BLaER1 treated with 17β-estradiol and CSF1 and Interleukin-3, amounts not matched to agents 10 nM and 100 nM (cell line): ENCODE data around the gene TOPAZ1.

Experiments
- H3K27ac ChIP-seq, 11 experiments: shearing (Covaris generic); formaldehyde crosslinking; 2 replicates each; pipeline ENCODE4 v1.8.1; 2022
- H3K27me3 ChIP-seq, 11 experiments: shearing (Covaris generic); formaldehyde crosslinking; 2 replicates each; pipeline ENCODE4 v1.8.1; 2022
- H3K36me3 ChIP-seq, 11 experiments: shearing (Covaris generic); formaldehyde crosslinking; 2 replicates each; pipeline ENCODE4 v1.8.1; 2022
- H3K4me1 ChIP-seq, 10 experiments: shearing (Covaris generic); formaldehyde crosslinking; 2 replicates each; pipeline ENCODE4 v1.8.1; 2022
- H3K4me2 ChIP-seq, 11 experiments: shearing (Covaris generic); formaldehyde crosslinking; 2 replicates each; pipeline ENCODE4 v1.8.1; 2022
- H3K4me3 ChIP-seq, 10 experiments: shearing (Covaris generic); formaldehyde crosslinking; 2 replicates each; pipeline ENCODE4 v1.8.1; 2022
- H3K9ac ChIP-seq, 11 experiments: shearing (Covaris generic); formaldehyde crosslinking; 2 replicates each; pipeline ENCODE4 v1.8.1; 2022
- H3K9me3 ChIP-seq, 11 experiments: shearing (Covaris generic); formaldehyde crosslinking; replicated peaks in 1 of 11; 2 replicates each; pipeline ENCODE4 v1.8.1; 2022
- H4K20me1 ChIP-seq, 11 experiments: shearing (Covaris generic); formaldehyde crosslinking; 2 replicates each; pipeline ENCODE4 v1.8.1; 2022
- Cebpa-rat ChIP-seq, 11 experiments: shearing (Covaris generic); IDR thresholded peaks; 2 replicates each; pipeline ENCODE4 v1.8.1; 2022

Gene TOPAZ1

DNA sequence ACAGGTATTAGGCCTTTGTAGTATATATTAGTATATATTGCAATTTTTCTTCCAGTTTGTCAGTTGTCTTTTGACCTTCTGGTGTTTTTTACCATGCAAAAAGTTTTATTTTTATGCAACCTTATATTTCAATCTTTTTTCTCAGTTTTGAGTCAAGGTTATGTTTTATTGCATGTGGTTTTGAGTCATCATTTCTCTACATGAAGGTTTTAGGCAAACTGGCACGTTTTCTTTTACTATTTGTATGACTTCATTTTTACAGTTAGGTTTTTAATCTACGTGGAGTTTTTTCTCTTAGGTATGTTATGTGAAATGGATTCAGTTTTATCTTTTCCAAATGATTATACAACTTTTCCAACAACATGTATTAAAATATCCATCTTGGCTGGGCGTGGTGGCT is 60.1 kb downstream of the TOPAZ1 start:
- no peaks in the 10 kb centered on the region for H3K36me3 ChIP-seq

DNA sequence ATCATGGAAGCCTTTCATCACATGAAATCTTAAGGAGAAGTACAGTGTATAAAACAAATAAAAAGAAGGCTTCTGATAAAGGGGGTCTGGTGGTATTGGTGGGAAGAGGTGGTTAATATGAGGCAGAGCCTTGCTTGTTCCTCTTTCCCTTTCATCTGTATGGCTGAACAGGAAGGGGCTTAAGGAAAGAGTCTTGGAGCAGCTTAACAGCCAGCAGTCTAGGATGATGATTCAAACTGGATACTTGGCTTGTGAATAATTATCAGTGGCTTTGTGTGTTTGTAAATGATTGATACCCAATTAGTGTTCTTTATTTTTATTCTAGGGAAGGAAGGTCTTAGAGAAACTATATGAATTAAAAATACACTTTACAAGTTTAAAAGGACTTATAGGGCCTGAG is 67.8 kb downstream of the TOPAZ1 start:
- Histone ChIP-seq H4K20me1 (no peaks in the 10 kb centered on the region), H3K4me1 (no peaks in the 10 kb centered on the region), H3K36me3 (no peaks in the 10 kb centered on the region), H3K9ac (no peak overlapping the region), H3K9me3 (no peaks in the 10 kb centered on the region), H3K4me3 (no peak overlapping the region), H3K27ac (no peak overlapping the region), H3K27me3 (no peaks in the 10 kb centered on the region), H3K4me2 (no peak overlapping the region)
- no peak for TF ChIP-seq Cebpa-rat (IDR thresholded peaks at IDR 0.05)

More for the DNA sequence above, 60.1 kb downstream of the TOPAZ1 start:
- H3K4me1 ChIP-seq, result no peaks in the 10 kb centered on the region
- no peak overlapping the region for H3K4me3 ChIP-seq
- no peak for TF ChIP-seq Cebpa-rat (IDR thresholded peaks at IDR 0.05)
- H3K9me3 ChIP-seq, result no peaks in the 10 kb centered on the region
- no peak overlapping the region for H3K27ac ChIP-seq
- no peaks in the 10 kb centered on the region for H4K20me1 ChIP-seq
- H3K9ac ChIP-seq, result no peak overlapping the region
- no peaks in the 10 kb centered on the region for H3K27me3 ChIP-seq
- no peak overlapping the region for H3K4me2 ChIP-seq

DNA sequence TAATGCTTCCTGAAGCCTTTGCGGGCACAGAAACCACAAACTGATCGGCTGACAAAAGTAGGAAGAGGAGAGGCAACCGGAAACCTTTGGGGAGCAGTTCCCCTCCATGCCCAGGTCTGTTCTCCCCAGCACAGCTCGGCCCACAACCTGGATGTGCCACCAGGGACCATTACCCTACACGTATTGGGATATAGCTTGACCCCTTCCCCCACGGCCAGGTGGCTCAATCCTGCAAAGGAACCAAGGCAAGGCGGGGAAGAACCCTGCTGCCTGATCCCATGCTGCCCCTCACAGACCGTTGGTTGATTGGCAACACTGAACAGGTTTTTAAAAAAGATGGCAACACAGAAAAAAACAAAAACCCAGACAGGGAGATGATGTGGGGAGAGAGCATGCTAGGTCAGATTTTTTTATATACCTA is 77.2 kb downstream of the TOPAZ1 start:
- 0 out of 22 replicates have a peak overlapping the region, but pooled peaks of 1 of the 11 experiments have one; percentile 38 for H3K27ac ChIP-seq
- H3K9ac ChIP-seq, result no peak overlapping the region
- no peaks in the 10 kb centered on the region for H4K20me1 ChIP-seq
- H3K4me3 ChIP-seq, result no peak overlapping the region
- H3K4me2 ChIP-seq, result peak overlapping the region; percentile 49 to 79 (median 68)
- H3K36me3 ChIP-seq, result no peaks in the 10 kb centered on the region
- H3K4me1 ChIP-seq, result peaks cover 8 to 12% (median 9%) of the 10 kb centered on the region in 10 experiments; a peak in 19 of 20 replicates
- H3K9me3 ChIP-seq, result no peaks in the 10 kb centered on the region
- H3K27me3 ChIP-seq, result no peaks in the 10 kb centered on the region
- TF ChIP-seq Cebpa-rat (IDR thresholded peaks at IDR 0.05), result no peak

GRCh38 chr3:44321335-44321734 is 79.6 kb downstream of the TOPAZ1 start:
- H3K4me2 ChIP-seq, result no peak overlapping the region
- peaks cover 8 to 12% (median 9%) of the 10 kb centered on the region in 10 experiments; a peak in 19 of 20 replicates for H3K4me1 ChIP-seq
- no peaks in the 10 kb centered on the region for H4K20me1 ChIP-seq
- TF ChIP-seq Cebpa-rat (IDR thresholded peaks at IDR 0.05), result no peak
- H3K9ac ChIP-seq, result no peak overlapping the region
- no peaks in the 10 kb centered on the region for H3K36me3 ChIP-seq
- H3K9me3 ChIP-seq, result peaks cover 6 to 9% (median 8%) of the 10 kb centered on the region in 11 experiments; a peak in 21 of 22 replicates
- H3K4me3 ChIP-seq, result no peak overlapping the region
- no peaks in the 10 kb centered on the region for H3K27me3 ChIP-seq
- H3K27ac ChIP-seq, result no peak overlapping the region

DNA sequence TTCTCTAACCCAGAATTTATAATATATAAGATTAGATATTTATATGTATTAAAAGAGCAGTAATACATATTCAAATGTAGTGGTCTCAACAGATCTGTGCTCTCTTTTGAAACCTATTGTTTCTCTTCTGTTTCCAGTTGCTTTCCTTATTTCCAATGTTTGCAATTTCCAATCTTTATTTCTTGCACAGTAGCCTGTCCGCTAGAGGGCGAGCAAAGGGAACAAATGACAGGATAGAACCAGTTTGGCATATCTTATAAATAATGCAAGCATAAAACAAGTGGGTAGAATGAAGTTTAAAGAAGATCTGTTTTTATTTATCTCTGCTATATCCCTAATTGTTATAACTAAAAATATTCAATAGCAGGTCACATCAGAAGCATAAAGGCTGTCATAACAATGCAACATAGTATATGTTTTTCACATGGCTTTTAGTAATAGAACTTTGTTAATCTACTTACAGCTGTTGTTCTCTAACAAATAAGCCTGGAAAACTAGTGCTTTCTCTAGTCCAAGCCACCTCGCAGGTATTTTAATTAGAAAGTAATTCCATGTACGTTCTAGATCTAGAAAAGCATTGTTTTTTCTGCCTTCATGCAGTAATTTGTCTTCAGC is 81.8 kb downstream of the TOPAZ1 start:
- H3K4me2 ChIP-seq, result no peak overlapping the region
- H3K9ac ChIP-seq, result no peak overlapping the region
- no peaks in the 10 kb centered on the region for H3K27me3 ChIP-seq
- peaks cover 0 to 3% (median 0%) of the 10 kb centered on the region in 11 experiments; a peak in 2 of 22 replicates for H3K36me3 ChIP-seq
- H3K27ac ChIP-seq, result no peak overlapping the region
- H4K20me1 ChIP-seq, result no peaks in the 10 kb centered on the region
- H3K9me3 ChIP-seq, result peaks cover 21 to 27% (median 25%) of the 10 kb centered on the region in 11 experiments
- no peak overlapping the region for H3K4me3 ChIP-seq
- no peak for TF ChIP-seq Cebpa-rat (IDR thresholded peaks at IDR 0.05)
- peaks cover 6 to 12% (median 7%) of the 10 kb centered on the region in 10 experiments; a peak in 19 of 20 replicates for H3K4me1 ChIP-seq

DNA sequence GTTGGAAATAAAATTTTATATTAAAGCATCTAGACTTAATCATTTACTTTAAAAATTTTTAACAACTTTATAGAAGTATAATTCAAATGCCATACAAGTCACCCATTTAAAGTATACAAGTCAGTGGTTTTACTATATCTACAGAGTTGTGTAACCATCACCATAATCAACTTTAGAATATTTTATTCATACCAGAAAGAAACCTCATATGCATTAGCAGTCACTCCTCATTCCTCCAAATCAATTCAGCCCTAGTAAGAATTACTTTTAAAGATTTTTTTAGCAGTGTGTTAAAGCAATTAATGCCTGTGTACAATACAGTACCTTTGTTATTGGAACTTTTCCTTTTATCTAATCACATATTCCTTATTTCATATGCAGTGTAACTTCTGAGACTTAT is 82.9 kb downstream of the TOPAZ1 start:
- peaks cover 0 to under 1% (median 0%) of the 10 kb centered on the region in 10 experiments; a peak in 1 of 20 replicates for H3K4me1 ChIP-seq
- H3K9me3 ChIP-seq, result peaks cover 21 to 29% (median 26%) of the 10 kb centered on the region in 11 experiments
- no peak for TF ChIP-seq Cebpa-rat (IDR thresholded peaks at IDR 0.05)
- H3K9ac ChIP-seq, result no peak overlapping the region
- no peak overlapping the region for H3K4me2 ChIP-seq
- no peaks in the 10 kb centered on the region for H3K27me3 ChIP-seq
- peaks cover 0 to 3% (median 0%) of the 10 kb centered on the region in 11 experiments; a peak in 2 of 22 replicates for H3K36me3 ChIP-seq
- H3K4me3 ChIP-seq, result no peak overlapping the region
- no peak overlapping the region for H3K27ac ChIP-seq
- H4K20me1 ChIP-seq, result no peaks in the 10 kb centered on the region

DNA sequence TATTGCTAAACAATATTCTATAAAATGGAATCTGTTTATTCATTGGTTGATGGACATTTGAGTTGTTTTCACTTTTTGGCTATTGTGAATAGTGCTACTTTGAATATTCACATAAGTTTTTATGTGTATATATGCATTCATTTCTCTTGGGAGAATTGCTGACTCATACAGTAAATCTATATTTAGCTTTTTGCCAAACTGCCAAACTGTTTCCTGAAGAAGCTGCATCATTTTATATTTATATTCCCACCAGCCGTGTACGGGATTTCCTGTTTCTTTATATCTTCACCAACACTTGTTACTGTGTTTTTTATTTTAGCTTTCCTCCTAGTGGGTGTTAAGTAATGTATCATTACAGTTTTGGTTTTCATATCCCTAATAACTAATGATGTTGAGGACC is 84.3 kb downstream of the TOPAZ1 start:
- Histone ChIP-seq H3K9ac (no peak overlapping the region), H3K4me2 (no peak overlapping the region), H3K36me3 (peaks cover 0 to 3% (median 0%) of the 10 kb centered on the region in 11 experiments; a peak in 2 of 22 replicates), H3K27me3 (no peaks in the 10 kb centered on the region), H3K9me3 (peaks cover 21 to 29% (median 26%) of the 10 kb centered on the region in 11 experiments), H3K27ac (no peak overlapping the region; a peak in 1 of 22 replicates), H3K4me1 (no peaks in the 10 kb centered on the region), H3K4me3 (no peak overlapping the region), H4K20me1 (no peaks in the 10 kb centered on the region)
- no peak for TF ChIP-seq Cebpa-rat (IDR thresholded peaks at IDR 0.05)

GRCh38 chr3:44326515-44326914 is 84.8 kb downstream of the TOPAZ1 start:
- Histone ChIP-seq H3K4me1 (no peaks in the 10 kb centered on the region), H4K20me1 (no peaks in the 10 kb centered on the region), H3K36me3 (peaks cover 0 to 3% (median 0%) of the 10 kb centered on the region in 11 experiments; a peak in 2 of 22 replicates), H3K27ac (no peak overlapping the region; a peak in 1 of 22 replicates), H3K4me2 (no peak overlapping the region), H3K9ac (no peak overlapping the region), H3K4me3 (no peak overlapping the region), H3K9me3 (peaks cover 21 to 29% (median 26%) of the 10 kb centered on the region in 11 experiments), H3K27me3 (no peaks in the 10 kb centered on the region)
- no peak for TF ChIP-seq Cebpa-rat (IDR thresholded peaks at IDR 0.05)

DNA sequence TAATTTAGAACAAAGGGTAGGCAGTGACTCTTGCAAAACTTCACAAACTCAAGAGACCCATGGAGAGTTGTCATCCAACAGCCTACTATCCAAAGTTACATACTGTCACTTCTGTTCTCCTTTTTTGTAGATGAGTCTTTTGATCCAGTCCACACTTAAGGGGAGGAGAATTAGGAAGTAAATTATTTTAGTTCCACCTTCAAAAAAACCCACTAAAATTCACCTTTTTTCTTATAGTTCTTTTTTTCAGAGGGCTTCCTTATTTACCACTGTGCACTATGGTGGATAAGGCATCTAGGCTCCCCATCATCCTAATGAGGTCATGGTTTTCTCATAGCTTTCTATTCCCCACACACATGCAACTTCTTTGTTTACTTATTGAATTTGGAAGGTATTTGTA is 88.3 kb downstream of the TOPAZ1 start:
- H3K4me3 ChIP-seq, result no peak overlapping the region
- H4K20me1 ChIP-seq, result no peaks in the 10 kb centered on the region
- peaks cover 21 to 29% (median 26%) of the 10 kb centered on the region in 11 experiments for H3K9me3 ChIP-seq
- no peaks in the 10 kb centered on the region for H3K27me3 ChIP-seq
- H3K9ac ChIP-seq, result no peak overlapping the region
- no peak for TF ChIP-seq Cebpa-rat (IDR thresholded peaks at IDR 0.05)
- H3K4me2 ChIP-seq, result no peak overlapping the region
- H3K27ac ChIP-seq, result no peak overlapping the region
- H3K4me1 ChIP-seq, result no peaks in the 10 kb centered on the region
- H3K36me3 ChIP-seq, result peaks cover 0 to 3% (median 0%) of the 10 kb centered on the region in 11 experiments; a peak in 2 of 22 replicates

- no peaks in the 10 kb centered on the region for H3K4me1 ChIP-seq
- H4K20me1 ChIP-seq, result no peaks in the 10 kb centered on the region
- no peak overlapping the region for H3K4me2 ChIP-seq
- H3K9ac ChIP-seq, result no peak overlapping the region
- no peak for TF ChIP-seq Cebpa-rat (IDR thresholded peaks at IDR 0.05)
- no peak overlapping the region for H3K4me3 ChIP-seq
- H3K27ac ChIP-seq, result no peak overlapping the region
- no peaks in the 10 kb centered on the region for H3K27me3 ChIP-seq
- H3K9me3 ChIP-seq, result peaks cover 21 to 29% (median 26%) of the 10 kb centered on the region in 11 experiments
- H3K36me3 ChIP-seq, result peaks cover 0 to 3% (median 0%) of the 10 kb centered on the region in 11 experiments; a peak in 2 of 22 replicates
Measured at GRCh38 chr3:44330444-44330843, 88.8 kb downstream of the TOPAZ1 start.
